CD14-positive monocyte (primary cell): Measurements from ENCODE around the gene GALNT14. TPM values are rescaled to one million over a fixed set of nuclear protein-coding genes. Genes with fewer than 3 reads are reported as not detected.

ENCODE experiments used
- DNase-seq, 3 donors: peaks; one replicate each; pipeline ENCODE4 v3.0.0-alpha.2; 2011 to 2022
- H2AFZ ChIP-seq: 2 replicates; pipeline ENCODE4 v1.6.0; 2012; ENCODE audit warnings: mild to moderate bottlenecking, low read depth, low read length, inconsistent platforms; ENCODE audit not compliant: insufficient read depth, poor library complexity, severe bottlenecking
- H3K27ac ChIP-seq, 2 donors: 1 replicate in 1 of 2; 2 replicates in 1 of 2; pipeline ENCODE4 v1.5.1; 2012 to 2013; ENCODE audit warnings: low read length in 2 of 2, control low read depth in 1 of 2, inconsistent platforms in 1 of 2, low read depth in 1 of 2, mild to moderate bottlenecking in 1 of 2
- H3K27me3 ChIP-seq, 2 donors: one replicate each; pipeline versions ENCODE4 v1.6.0 to v1.6.1; 2011 to 2013; ENCODE audit warnings: low read length in 2 of 2; ENCODE audit not compliant: control insufficient read depth in 2 of 2, insufficient read depth in 2 of 2
- H3K36me3 ChIP-seq, 2 donors: replicated peaks in 1 of 2; 1 replicate in 1 of 2; 2 replicates in 1 of 2; pipeline versions ENCODE4 v1.5.1 to v1.6.1; 2012 to 2013; ENCODE audit warnings: low read length in 2 of 2, control low read depth in 1 of 2, inconsistent platforms in 1 of 2, mild to moderate bottlenecking in 1 of 2; ENCODE audit not compliant: insufficient read depth in 2 of 2, control insufficient read depth in 1 of 2
- H3K4me1 ChIP-seq, 2 donors: 1 replicate in 1 of 2; 2 replicates in 1 of 2; pipeline versions ENCODE4 v1.5.1 to v1.6.1; 2012 to 2013; ENCODE audit warnings: low read length in 2 of 2, control low read depth in 1 of 2, inconsistent platforms in 1 of 2, mild to moderate bottlenecking in 1 of 2, moderate library complexity in 1 of 2; ENCODE audit not compliant: insufficient read depth in 2 of 2, control insufficient read depth in 1 of 2
- H3K4me2 ChIP-seq: replicated peaks from 2 replicates; pipeline ENCODE3; 2012; ENCODE audit warnings: low read length, moderate library complexity, mild to moderate bottlenecking; ENCODE audit not compliant: poor library complexity, severe bottlenecking; ENCODE audit errors: extremely low read depth
- H3K4me3 ChIP-seq, 3 experiments: fragments of 200-600 bp in 1 of 3; sonication (generic) in 1 of 3; replicated peaks in 1 of 3; 1 replicate in 2 of 3; 2 replicates in 1 of 3; pipeline ENCODE4 v1.5.1; 2011 to 2013; ENCODE audit warnings: low read length in 3 of 3, mild to moderate bottlenecking in 3 of 3, control low read depth in 2 of 3, low read depth in 2 of 3, inconsistent platforms in 1 of 3, moderate library complexity in 1 of 3
- H3K79me2 ChIP-seq: 2 replicates; pipeline ENCODE4 v1.6.0; 2012; ENCODE audit warnings: mild to moderate bottlenecking, control low read depth, inconsistent platforms, low read length, moderate library complexity; ENCODE audit not compliant: insufficient read depth
- H3K9ac ChIP-seq: 2 replicates; pipeline ENCODE4 v1.6.0; 2017; ENCODE audit warnings: low read length, mild to moderate bottlenecking; ENCODE audit not compliant: insufficient read depth, poor library complexity, severe bottlenecking
- H3K9me3 ChIP-seq, 2 donors: replicated peaks in 1 of 2; 1 replicate in 1 of 2; 2 replicates in 1 of 2; pipeline versions ENCODE4 v1.5.1 to v1.6.1; 2012 to 2013; ENCODE audit warnings: low read length in 2 of 2, control low read depth in 1 of 2; ENCODE audit not compliant: control insufficient read depth in 1 of 2, insufficient read depth in 1 of 2
- H4K20me1 ChIP-seq: 2 replicates; pipeline ENCODE4 v1.6.0; 2012; ENCODE audit warnings: mild to moderate bottlenecking, low read length, control low read depth, moderate library complexity; ENCODE audit not compliant: insufficient read depth
- H3K27ac Mint-ChIP-seq, 7 donors: one replicate each; pipeline ENCODE4 v1.8.0; 2020; ENCODE audit warnings: mild to moderate bottlenecking in 7 of 7, mixed read lengths in 7 of 7, moderate library complexity in 6 of 7, inconsistent platforms in 2 of 7
- H3K27me3 Mint-ChIP-seq, 3 donors: one replicate each; pipeline ENCODE4 v1.8.0; 2021 to 2022; ENCODE audit warnings: low read depth in 3 of 3, mild to moderate bottlenecking in 3 of 3, mixed read lengths in 3 of 3, moderate library complexity in 3 of 3, inconsistent platforms in 1 of 3
- H3K36me3 Mint-ChIP-seq, 2 donors: one replicate each; pipeline ENCODE4 v1.8.0; 2020; ENCODE audit warnings: mixed read lengths in 2 of 2, inconsistent platforms in 1 of 2, mild to moderate bottlenecking in 1 of 2
- H3K4me1 Mint-ChIP-seq: one replicate; pipeline ENCODE4 v1.8.0; 2020; ENCODE audit warnings: mild to moderate bottlenecking, mixed read lengths
- H3K4me3 Mint-ChIP-seq, 2 donors: one replicate each; pipeline ENCODE4 v1.8.0; 2020; ENCODE audit warnings: mild to moderate bottlenecking in 2 of 2, mixed read lengths in 2 of 2, moderate library complexity in 1 of 2
- H3K9me3 Mint-ChIP-seq, 7 donors: one replicate each; pipeline ENCODE4 v1.8.0; 2020 to 2022; ENCODE audit warnings: mixed read lengths in 7 of 7, mild to moderate bottlenecking in 6 of 7, moderate library complexity in 6 of 7, inconsistent platforms in 2 of 7
- WGBS: methylation state at CpG from one replicate; pipeline ENCODE4 v1.1.5; 2013; ENCODE audit warnings: missing lambda C conversion rate; ENCODE audit not compliant: insufficient coverage; 5-methylcytosine and 5-hydroxymethylcytosine counted together
- intact Hi-C, 2 donors: fragments of 100-400 bp; cut with micrococcal nuclease; formaldehyde crosslinking; loops; one replicate each; pipeline versions ENCODE4 v1.15.0 to v1.15.1; 2023
- polyA plus RNA-seq, 3 donors: library from polyadenylated mRNA; depleted of rRNA in 1 of 3; unstranded in 2 of 3; stranded (reverse) in 1 of 3; fragments of 300-500 nt in 2 of 3; fragments of >200 nt in 1 of 3; fragmentation: Illumina TruSeq in 2 of 3; gene quantifications; 1 replicate in 2 of 3; 2 replicates in 1 of 3; pipeline ENCODE4 v1.2.3, GENCODE V29; 2012 to 2021
- TF ChIP-seq, protein P1 (sequence below): fragments of 200-600 bp; IDR thresholded peaks from one replicate; pipeline ENCODE4 v1.8.0; 2022; ENCODE audit warnings: antibody characterized with exemption, mild to moderate bottlenecking

The GALNT14 gene
- polyA plus RNA-seq, 3 donors, result 0.33 TPM; not detected in 2

GRCh38 chr2:30883184-30883583 is 255.1 kb downstream of the GALNT14 start:
- Histone ChIP-seq H3K9ac (no peak overlapping the region), H3K4me2 (no peak overlapping the region), H3K79me2 (no peaks in the 10 kb centered on the region), H2AFZ (no peak overlapping the region), H3K27me3 (no peaks in the 10 kb centered on the region), H3K36me3 (no peaks in the 10 kb centered on the region), H3K27ac (no peak overlapping the region), H4K20me1 (no peaks in the 10 kb centered on the region), H3K4me1 (no peaks in the 10 kb centered on the region), H3K9me3 (no peaks in the 10 kb centered on the region), H3K4me3 (no peak overlapping the region)
- WGBS, result 100% methylated on average over 2 of the region's 4 CpGs
- H3K36me3 Mint-ChIP-seq, result no peaks in the 10 kb centered on the region
- H3K4me1 Mint-ChIP-seq, result peaks cover 4% of the 10 kb centered on the region
- intact Hi-C loops, result no loop called here
- peak overlapping the region in 1 of 7 donors; percentile 11 for H3K27ac Mint-ChIP-seq
- peaks cover 0 to 1% (median 0%) of the 10 kb centered on the region in 3 donors for H3K27me3 Mint-ChIP-seq
- DNase-seq, result no peak
- no peak overlapping the region for H3K4me3 Mint-ChIP-seq
- no peaks in the 10 kb centered on the region for H3K9me3 Mint-ChIP-seq
- TF ChIP-seq, protein P1, sequence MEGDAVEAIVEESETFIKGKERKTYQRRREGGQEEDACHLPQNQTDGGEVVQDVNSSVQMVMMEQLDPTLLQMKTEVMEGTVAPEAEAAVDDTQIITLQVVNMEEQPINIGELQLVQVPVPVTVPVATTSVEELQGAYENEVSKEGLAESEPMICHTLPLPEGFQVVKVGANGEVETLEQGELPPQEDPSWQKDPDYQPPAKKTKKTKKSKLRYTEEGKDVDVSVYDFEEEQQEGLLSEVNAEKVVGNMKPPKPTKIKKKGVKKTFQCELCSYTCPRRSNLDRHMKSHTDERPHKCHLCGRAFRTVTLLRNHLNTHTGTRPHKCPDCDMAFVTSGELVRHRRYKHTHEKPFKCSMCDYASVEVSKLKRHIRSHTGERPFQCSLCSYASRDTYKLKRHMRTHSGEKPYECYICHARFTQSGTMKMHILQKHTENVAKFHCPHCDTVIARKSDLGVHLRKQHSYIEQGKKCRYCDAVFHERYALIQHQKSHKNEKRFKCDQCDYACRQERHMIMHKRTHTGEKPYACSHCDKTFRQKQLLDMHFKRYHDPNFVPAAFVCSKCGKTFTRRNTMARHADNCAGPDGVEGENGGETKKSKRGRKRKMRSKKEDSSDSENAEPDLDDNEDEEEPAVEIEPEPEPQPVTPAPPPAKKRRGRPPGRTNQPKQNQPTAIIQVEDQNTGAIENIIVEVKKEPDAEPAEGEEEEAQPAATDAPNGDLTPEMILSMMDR, result no peak

GRCh38 chr2:30880516-30880915 is 257.7 kb downstream of the GALNT14 start:
- Histone ChIP-seq H2AFZ (no peak overlapping the region), H3K36me3 (no peaks in the 10 kb centered on the region), H3K9me3 (no peaks in the 10 kb centered on the region), H3K27ac (no peak overlapping the region), H3K27me3 (no peaks in the 10 kb centered on the region), H3K4me3 (no peak overlapping the region), H4K20me1 (no peaks in the 10 kb centered on the region), H3K4me2 (no peak overlapping the region), H3K4me1 (no peaks in the 10 kb centered on the region), H3K79me2 (no peaks in the 10 kb centered on the region), H3K9ac (no peak overlapping the region)
- H3K27me3 Mint-ChIP-seq, result peaks cover 0 to 1% (median 0%) of the 10 kb centered on the region in 3 donors
- peaks cover 3% of the 10 kb centered on the region for H3K4me1 Mint-ChIP-seq
- H3K4me3 Mint-ChIP-seq, result no peak overlapping the region
- 100% methylated on average over 1 of the region's 3 CpGs for WGBS
- no peak overlapping the region for H3K27ac Mint-ChIP-seq
- intact Hi-C loops, result no loop called here
- H3K36me3 Mint-ChIP-seq, result no peaks in the 10 kb centered on the region
- TF ChIP-seq, protein P1, result no peak
- peaks cover 0 to 3% (median 0%) of the 10 kb centered on the region in 7 donors for H3K9me3 Mint-ChIP-seq
- no peak for DNase-seq
